NB4 (cell line): ENCODE data around the gene CHRM1.

ENCODE experiments used
- CTCF ChIP-seq: IDR thresholded peaks from one replicate; pipeline ENCODE4 v1.5.1; 2012; ENCODE audit warnings: low read depth, low read length
- MAX ChIP-seq: IDR thresholded peaks from 2 replicates; pipeline ENCODE4 v1.6.1; 2011; ENCODE audit warnings: low read depth, low read length
- POLR2A ChIP-seq: IDR thresholded peaks from 2 replicates; pipeline ENCODE4 v1.6.1; 2011; ENCODE audit warnings: mild to moderate bottlenecking; ENCODE audit not compliant: insufficient read length; ENCODE audit errors: extremely low read depth

- TF ChIP-seq CTCF (no peak), POLR2A (no peak), MAX (no peak)
These were observed 12.8 kb upstream of the CHRM1 start for GRCh38 chr11:62933750-62934495.
